Measurements from ENCODE around the gene DLGAP1. TPM values are rescaled to one million over a fixed set of nuclear protein-coding genes. Genes with fewer than 3 reads are reported as not detected.
A peak's percentile ranks its signal among the peaks of the same experiment; 100 is the strongest.

The DLGAP1 gene
- total RNA-seq, 4 donors from 2014 or later, result 2.0 to 4.7 (median 2.1) TPM; not detected in 1

DNA sequence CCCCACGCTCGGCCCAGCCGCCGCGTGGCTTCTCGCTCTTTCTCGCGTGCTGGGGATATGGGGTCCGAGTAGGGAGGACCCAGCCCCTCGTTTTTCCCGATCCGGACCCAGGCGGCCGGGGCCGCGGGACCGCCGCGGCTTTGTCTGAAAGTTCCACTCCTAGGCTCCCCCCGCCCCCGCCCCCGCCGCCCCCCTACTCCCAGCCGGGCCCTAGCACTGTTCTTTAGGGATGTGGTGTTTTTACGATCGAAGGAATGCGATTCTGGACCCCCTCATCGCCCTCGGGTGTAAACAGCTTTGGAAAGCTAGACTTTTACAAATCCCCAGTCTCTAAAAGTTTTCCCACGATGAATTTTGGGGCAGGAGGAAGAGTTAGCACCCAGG lies 1004.3 kb downstream of the DLGAP1 start:
- Histone ChIP-seq H3K27ac (peak overlapping the region; percentile 100), H3K36me3 (no peaks in the 10 kb centered on the region), H3K4me1 (peaks cover 51% of the 10 kb centered on the region), H3K9me3 (no peaks in the 10 kb centered on the region), H3K27me3 (no peaks in the 10 kb centered on the region), H3K4me3 (peak overlapping the region; percentile 90)
- no peak for DNase-seq (ENCODE audit: low spot score in 2 of 2)
- WGBS, result 0% methylated on average over 12 of the region's 30 CpGs
- TF ChIP-seq POLR2AphosphoS5 (IDR thresholded peaks at IDR 0.05), result no peak
- TF ChIP-seq EP300 (IDR thresholded peaks at IDR 0.05), result no peak

DNA sequence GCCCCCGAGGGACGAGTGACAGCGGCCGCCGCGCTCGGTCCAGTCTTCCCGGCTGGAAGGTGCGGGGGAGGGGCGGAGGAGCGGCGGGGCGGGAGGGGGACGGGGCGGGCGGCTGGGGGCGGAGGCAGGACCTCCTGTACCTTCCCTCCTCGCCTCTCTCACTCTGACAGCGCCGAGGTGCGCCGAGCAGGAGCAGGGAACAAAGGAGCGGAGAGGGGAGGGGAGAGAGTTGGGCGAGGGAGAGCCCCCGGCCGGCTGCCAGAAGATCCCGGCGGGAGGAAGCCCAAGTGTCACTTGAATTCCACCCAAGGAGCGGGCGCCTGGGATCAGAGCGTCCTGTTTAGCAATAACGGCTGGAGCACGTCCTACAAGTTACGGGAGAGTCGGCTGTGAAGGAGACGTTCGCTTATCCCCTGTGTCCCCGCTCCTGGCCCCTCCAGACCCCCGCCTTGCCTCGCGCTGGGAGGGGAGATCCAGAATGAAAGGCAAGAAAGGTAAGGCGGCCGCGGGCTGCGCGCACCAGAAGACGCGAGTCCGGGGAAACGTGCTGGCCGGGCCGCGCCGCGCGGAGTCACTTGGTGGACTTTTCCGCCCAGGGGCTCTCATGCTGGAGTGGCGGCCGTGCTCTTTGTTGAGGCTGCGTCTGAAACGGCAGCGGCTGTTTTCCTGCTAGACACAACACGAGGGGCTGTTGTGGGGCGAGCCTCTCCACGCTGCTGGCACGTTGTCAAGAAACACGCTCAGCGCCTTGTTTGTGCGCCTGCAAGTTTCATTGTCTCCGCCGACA lies 1004.9 kb downstream of the DLGAP1 start, which contains the start of gene TGIF1:
Gene TGIF1 (plus strand): TSS at position 161 of the 787 bp plus-strand sequence. CDS start 318 bp downstream, at position 479.
- Histone ChIP-seq H3K9me3 (no peaks in the 10 kb centered on the region), H3K4me3 (peak within 1 kb of the TSS; percentile 90), H3K36me3 (no peaks in the 10 kb centered on the region), H3K27ac (peak within 1 kb of the TSS; percentile 100), H3K27me3 (no peaks in the 10 kb centered on the region), H3K4me1 (peaks cover 46% of the 10 kb centered on the region)
- DNase-seq (ENCODE audit: low spot score in 2 of 2), result peak; percentile 92 to 95
- 0% methylated on average over 14 of the region's 71 CpGs for WGBS
- TF ChIP-seq POLR2A (IDR thresholded peaks at IDR 0.05) (peak in 1 of 2 donors; percentile 10), POLR2AphosphoS5 (IDR thresholded peaks at IDR 0.05) (peak in 2 of 3 donors; percentile 7 to 36), EP300 (IDR thresholded peaks at IDR 0.05) (no peak)

GRCh38 chr18:3449512-3450011 lies 1005.5 kb downstream of the DLGAP1 start:
- peak; percentile 81 to 97 for DNase-seq (ENCODE audit: low spot score in 2 of 2)
- Histone ChIP-seq H3K4me3 (peak overlapping the region; percentile 90), H3K4me1 (peaks cover 39% of the 10 kb centered on the region), H3K27ac (peak overlapping the region; percentile 100), H3K36me3 (no peaks in the 10 kb centered on the region), H3K9me3 (no peaks in the 10 kb centered on the region), H3K27me3 (no peaks in the 10 kb centered on the region)
- 0% methylated on average over 11 of the region's 47 CpGs for WGBS
- TF ChIP-seq, protein P1, sequence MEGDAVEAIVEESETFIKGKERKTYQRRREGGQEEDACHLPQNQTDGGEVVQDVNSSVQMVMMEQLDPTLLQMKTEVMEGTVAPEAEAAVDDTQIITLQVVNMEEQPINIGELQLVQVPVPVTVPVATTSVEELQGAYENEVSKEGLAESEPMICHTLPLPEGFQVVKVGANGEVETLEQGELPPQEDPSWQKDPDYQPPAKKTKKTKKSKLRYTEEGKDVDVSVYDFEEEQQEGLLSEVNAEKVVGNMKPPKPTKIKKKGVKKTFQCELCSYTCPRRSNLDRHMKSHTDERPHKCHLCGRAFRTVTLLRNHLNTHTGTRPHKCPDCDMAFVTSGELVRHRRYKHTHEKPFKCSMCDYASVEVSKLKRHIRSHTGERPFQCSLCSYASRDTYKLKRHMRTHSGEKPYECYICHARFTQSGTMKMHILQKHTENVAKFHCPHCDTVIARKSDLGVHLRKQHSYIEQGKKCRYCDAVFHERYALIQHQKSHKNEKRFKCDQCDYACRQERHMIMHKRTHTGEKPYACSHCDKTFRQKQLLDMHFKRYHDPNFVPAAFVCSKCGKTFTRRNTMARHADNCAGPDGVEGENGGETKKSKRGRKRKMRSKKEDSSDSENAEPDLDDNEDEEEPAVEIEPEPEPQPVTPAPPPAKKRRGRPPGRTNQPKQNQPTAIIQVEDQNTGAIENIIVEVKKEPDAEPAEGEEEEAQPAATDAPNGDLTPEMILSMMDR (IDR thresholded peaks at IDR 0.05), result no peak
- TF ChIP-seq POLR2A (IDR thresholded peaks at IDR 0.05) (peak in 1 of 2 donors; percentile 7), POLR2AphosphoS5 (IDR thresholded peaks at IDR 0.05) (no peak), EP300 (IDR thresholded peaks at IDR 0.05) (no peak)

- Histone ChIP-seq H3K4me3 (peak overlapping the region; percentile 90), H3K4me1 (peaks cover 33% of the 10 kb centered on the region), H3K9me3 (no peaks in the 10 kb centered on the region), H3K36me3 (no peaks in the 10 kb centered on the region), H3K27me3 (no peaks in the 10 kb centered on the region), H3K27ac (peak overlapping the region; percentile 100)
- under 1% methylated on average over 32 of the region's 38 CpGs for WGBS
- TF ChIP-seq EP300 (IDR thresholded peaks at IDR 0.05), result no peak
- TF ChIP-seq, protein P1 (IDR thresholded peaks at IDR 0.05), result no peak
- TF ChIP-seq POLR2AphosphoS5 (IDR thresholded peaks at IDR 0.05), result peak in 2 of 3 donors; percentile 57 to 81
- peak; percentile 51 to 84 for TF ChIP-seq POLR2A (IDR thresholded peaks at IDR 0.05)
- peak; percentile 67 to 98 for DNase-seq (ENCODE audit: low spot score in 2 of 2)
Observed at GRCh38 chr18:3448838-3449511, 1006.1 kb downstream of the DLGAP1 start.

- Histone ChIP-seq H3K27me3 (no peaks in the 10 kb centered on the region), H3K27ac (peak overlapping the region; percentile 100), H3K9me3 (no peaks in the 10 kb centered on the region), H3K4me1 (peaks cover 26% of the 10 kb centered on the region), H3K36me3 (no peaks in the 10 kb centered on the region), H3K4me3 (peak overlapping the region; percentile 90)
- under 1% methylated on average over 55 of the region's 63 CpGs for WGBS
- TF ChIP-seq POLR2AphosphoS5 (IDR thresholded peaks at IDR 0.05) (peak; percentile 87 to 95 (median 92)), POLR2A (IDR thresholded peaks at IDR 0.05) (peak; percentile 39 to 83), EP300 (IDR thresholded peaks at IDR 0.05) (no peak)
- TF ChIP-seq, protein P1 (IDR thresholded peaks at IDR 0.05), result no peak
- DNase-seq (ENCODE audit: low spot score in 2 of 2), result peak; percentile 97 to 98
Observed at GRCh38 chr18:3447895-3448837, 1006.9 kb downstream of the DLGAP1 start.
